Neural cell (in vitro differentiated cells): ENCODE measurements around the gene DACH1. TPM values are rescaled to one million over a fixed set of nuclear protein-coding genes. Genes with fewer than 3 reads are reported as not detected.

Experiments used
- H2AFZ ChIP-seq: fragments of 200-600, 300-800 bp; sonication (generic), shearing (Covaris generic); 2 replicates; pipeline ENCODE4 v1.6.0; 2014; ENCODE audit warnings: low read depth, mild to moderate bottlenecking, antibody characterized with exemption, low read length, moderate library complexity
- H3F3A ChIP-seq: fragments of 200-600 bp; shearing (Covaris generic); 2 replicates; pipeline ENCODE4 v1.6.1; 2016; ENCODE audit warnings: mild to moderate bottlenecking, moderate library complexity, mixed read lengths, antibody characterized with exemption, low read length; ENCODE audit not compliant: insufficient read depth, poor library complexity, severe bottlenecking
- H3K27ac ChIP-seq: fragments of 200-600, 300-800 bp; sonication (generic), shearing (Covaris generic); 2 replicates; pipeline ENCODE4 v1.5.1; 2014; ENCODE audit warnings: mild to moderate bottlenecking, low read length, moderate library complexity
- H3K27me3 ChIP-seq: fragments of 300-800, 200-600 bp; sonication (generic), shearing (Covaris generic); 2 replicates; pipeline ENCODE4 v1.6.0; 2014; ENCODE audit warnings: mild to moderate bottlenecking, low read depth, low read length, moderate library complexity; ENCODE audit not compliant: insufficient read depth
- H3K36me3 ChIP-seq: fragments of 300-800, 200-600 bp; sonication (generic), shearing (Covaris generic); 2 replicates; pipeline ENCODE4 v1.5.1; 2014; ENCODE audit warnings: mild to moderate bottlenecking, antibody characterized with exemption, low read length, moderate library complexity; ENCODE audit not compliant: insufficient read depth
- H3K4me2 ChIP-seq: fragments of 300-800, 200-600 bp; sonication (generic), shearing (Covaris generic); 2 replicates; pipeline ENCODE4 v1.6.0; 2014; ENCODE audit warnings: mild to moderate bottlenecking, low read length
- H3K4me3 ChIP-seq: fragments of 300-800, 200-600 bp; sonication (generic), shearing (Covaris generic); 2 replicates; pipeline ENCODE4 v1.5.1; 2014; ENCODE audit warnings: mild to moderate bottlenecking, low read length, moderate library complexity
- H3K79me2 ChIP-seq: fragments of 200-600 bp; shearing (Covaris generic); replicated peaks from 2 replicates; pipeline ENCODE4 v1.6.0; 2014; ENCODE audit warnings: mild to moderate bottlenecking, low read length, moderate library complexity; ENCODE audit not compliant: insufficient read depth
- H3K9ac ChIP-seq: fragments of 300-800, 200-600 bp; sonication (generic), shearing (Covaris generic); 2 replicates; pipeline ENCODE4 v1.6.1; 2016; ENCODE audit warnings: mild to moderate bottlenecking, low read length, mixed read lengths
- H3K9me2 ChIP-seq: fragments of 200-600 bp; shearing (Covaris generic); 2 replicates; pipeline ENCODE4 v1.6.1; 2016; ENCODE audit warnings: mild to moderate bottlenecking, low read length, mixed read lengths; ENCODE audit not compliant: insufficient read depth
- H3K9me3 ChIP-seq: fragments of 200-600, 300-800 bp; sonication (generic), shearing (Covaris generic); 2 replicates; pipeline ENCODE4 v1.6.1; 2016; ENCODE audit warnings: mild to moderate bottlenecking, mixed run types, low read length, moderate library complexity, mixed read lengths
- H4K20me1 ChIP-seq: fragments of 200-600 bp; shearing (Covaris generic); 2 replicates; pipeline ENCODE4 v1.6.1; 2016; ENCODE audit warnings: mild to moderate bottlenecking, mixed run types; ENCODE audit not compliant: insufficient read depth
- EP300 ChIP-seq: fragments of 450-650 bp; conservative IDR thresholded peaks from 2 replicates; pipeline ENCODE4 v1.6.1; 2014; ENCODE audit warnings: antibody characterized with exemption, mild to moderate bottlenecking, moderate library complexity; ENCODE audit not compliant: poor library complexity, severe bottlenecking
- EZH2 ChIP-seq: fragments of 200-600, 300-800 bp; shearing (Covaris generic), sonication (generic); IDR thresholded peaks from 2 replicates; pipeline ENCODE4 v1.6.1; 2014; ENCODE audit warnings: antibody characterized with exemption, low read length, borderline replicate concordance, mild to moderate bottlenecking; ENCODE audit not compliant: insufficient read depth, poor library complexity, severe bottlenecking
- MXI1 ChIP-seq: fragments of 450-650 bp; conservative IDR thresholded peaks from 2 replicates; pipeline ENCODE4 v1.6.1; 2014; ENCODE audit warnings: antibody characterized with exemption, mild to moderate bottlenecking; ENCODE audit not compliant: poor library complexity, severe bottlenecking
- POLR2AphosphoS5 ChIP-seq: IDR thresholded peaks from 2 replicates; pipeline ENCODE4 v1.6.1; 2012
- RAD21 ChIP-seq: fragments of 450-650 bp; conservative IDR thresholded peaks from 2 replicates; pipeline ENCODE4 v1.6.1; 2014; ENCODE audit warnings: antibody characterized with exemption, mild to moderate bottlenecking, moderate library complexity
- SMC3 ChIP-seq: fragments of 450-650 bp; conservative IDR thresholded peaks from 2 replicates; pipeline ENCODE4 v1.6.1; 2014; ENCODE audit warnings: antibody characterized with exemption, mild to moderate bottlenecking, moderate library complexity; ENCODE audit not compliant: poor library complexity
- TAF1 ChIP-seq: IDR thresholded peaks from 2 replicates; pipeline ENCODE4 v1.6.1; 2012; ENCODE audit warnings: low read depth
- polyA plus RNA-seq: library from polyadenylated mRNA; depleted of rRNA; stranded (reverse); fragments of >200 nt; gene quantifications from 2 replicates; pipeline ENCODE4 v1.2.3, GENCODE V29; 2014
- TF ChIP-seq, protein P1 (sequence below): IDR thresholded peaks from 2 replicates; pipeline ENCODE4 v1.6.1; 2012; ENCODE audit warnings: borderline replicate concordance
- TF ChIP-seq, protein P2 (sequence below): fragments of 450-650 bp; IDR thresholded peaks from 2 replicates; pipeline ENCODE4 v1.5.1; 2014; ENCODE audit warnings: antibody characterized with exemption, mild to moderate bottlenecking, moderate library complexity; ENCODE audit not compliant: poor library complexity, severe bottlenecking

The DACH1 gene
- polyA plus RNA-seq, 1 donor from 2014 or later: 20.0 TPM

DNA sequence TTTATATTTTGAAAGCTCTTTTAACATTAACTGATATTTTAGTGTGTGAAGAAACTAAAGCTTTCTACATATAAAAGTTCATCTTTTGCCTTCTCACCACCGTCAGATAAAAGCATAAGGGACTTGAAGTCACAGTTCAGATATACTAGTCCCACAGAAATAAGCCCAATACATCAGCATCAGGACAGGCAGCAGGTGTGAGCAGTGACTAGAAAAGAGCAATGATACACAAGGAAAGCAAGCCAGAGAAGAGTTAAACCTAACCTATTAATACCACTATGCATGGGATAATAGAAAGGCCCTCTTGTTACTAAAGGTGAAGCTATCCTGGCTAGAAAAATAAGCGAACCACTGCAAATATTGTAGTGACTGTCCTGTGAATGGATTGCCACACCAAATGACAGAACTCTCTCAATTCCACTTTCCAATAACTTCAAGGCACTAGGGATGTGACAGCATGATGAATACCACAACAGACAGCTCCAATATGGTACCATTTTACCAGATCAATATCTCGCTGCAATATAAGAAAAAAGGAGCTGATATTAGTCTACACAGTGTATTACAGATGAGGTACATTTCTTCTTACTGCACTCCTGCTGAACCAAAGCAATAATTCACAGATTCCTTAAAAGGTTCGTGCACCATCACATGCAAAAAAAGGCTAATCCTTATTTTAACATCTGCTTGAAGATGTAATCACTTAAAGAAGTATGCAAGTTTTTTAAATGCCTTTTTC is 114.1 kb downstream of the DACH1 start:
- no peak overlapping the region for H3K4me2 ChIP-seq
- TF ChIP-seq RAD21 (no peak), POLR2AphosphoS5 (no peak), MXI1 (no peak), EP300 (no peak), TAF1 (no peak), EZH2 (no peak), SMC3 (no peak)
- TF ChIP-seq, protein P1, sequence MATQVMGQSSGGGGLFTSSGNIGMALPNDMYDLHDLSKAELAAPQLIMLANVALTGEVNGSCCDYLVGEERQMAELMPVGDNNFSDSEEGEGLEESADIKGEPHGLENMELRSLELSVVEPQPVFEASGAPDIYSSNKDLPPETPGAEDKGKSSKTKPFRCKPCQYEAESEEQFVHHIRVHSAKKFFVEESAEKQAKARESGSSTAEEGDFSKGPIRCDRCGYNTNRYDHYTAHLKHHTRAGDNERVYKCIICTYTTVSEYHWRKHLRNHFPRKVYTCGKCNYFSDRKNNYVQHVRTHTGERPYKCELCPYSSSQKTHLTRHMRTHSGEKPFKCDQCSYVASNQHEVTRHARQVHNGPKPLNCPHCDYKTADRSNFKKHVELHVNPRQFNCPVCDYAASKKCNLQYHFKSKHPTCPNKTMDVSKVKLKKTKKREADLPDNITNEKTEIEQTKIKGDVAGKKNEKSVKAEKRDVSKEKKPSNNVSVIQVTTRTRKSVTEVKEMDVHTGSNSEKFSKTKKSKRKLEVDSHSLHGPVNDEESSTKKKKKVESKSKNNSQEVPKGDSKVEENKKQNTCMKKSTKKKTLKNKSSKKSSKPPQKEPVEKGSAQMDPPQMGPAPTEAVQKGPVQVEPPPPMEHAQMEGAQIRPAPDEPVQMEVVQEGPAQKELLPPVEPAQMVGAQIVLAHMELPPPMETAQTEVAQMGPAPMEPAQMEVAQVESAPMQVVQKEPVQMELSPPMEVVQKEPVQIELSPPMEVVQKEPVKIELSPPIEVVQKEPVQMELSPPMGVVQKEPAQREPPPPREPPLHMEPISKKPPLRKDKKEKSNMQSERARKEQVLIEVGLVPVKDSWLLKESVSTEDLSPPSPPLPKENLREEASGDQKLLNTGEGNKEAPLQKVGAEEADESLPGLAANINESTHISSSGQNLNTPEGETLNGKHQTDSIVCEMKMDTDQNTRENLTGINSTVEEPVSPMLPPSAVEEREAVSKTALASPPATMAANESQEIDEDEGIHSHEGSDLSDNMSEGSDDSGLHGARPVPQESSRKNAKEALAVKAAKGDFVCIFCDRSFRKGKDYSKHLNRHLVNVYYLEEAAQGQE: no peak
- TF ChIP-seq, protein P2, sequence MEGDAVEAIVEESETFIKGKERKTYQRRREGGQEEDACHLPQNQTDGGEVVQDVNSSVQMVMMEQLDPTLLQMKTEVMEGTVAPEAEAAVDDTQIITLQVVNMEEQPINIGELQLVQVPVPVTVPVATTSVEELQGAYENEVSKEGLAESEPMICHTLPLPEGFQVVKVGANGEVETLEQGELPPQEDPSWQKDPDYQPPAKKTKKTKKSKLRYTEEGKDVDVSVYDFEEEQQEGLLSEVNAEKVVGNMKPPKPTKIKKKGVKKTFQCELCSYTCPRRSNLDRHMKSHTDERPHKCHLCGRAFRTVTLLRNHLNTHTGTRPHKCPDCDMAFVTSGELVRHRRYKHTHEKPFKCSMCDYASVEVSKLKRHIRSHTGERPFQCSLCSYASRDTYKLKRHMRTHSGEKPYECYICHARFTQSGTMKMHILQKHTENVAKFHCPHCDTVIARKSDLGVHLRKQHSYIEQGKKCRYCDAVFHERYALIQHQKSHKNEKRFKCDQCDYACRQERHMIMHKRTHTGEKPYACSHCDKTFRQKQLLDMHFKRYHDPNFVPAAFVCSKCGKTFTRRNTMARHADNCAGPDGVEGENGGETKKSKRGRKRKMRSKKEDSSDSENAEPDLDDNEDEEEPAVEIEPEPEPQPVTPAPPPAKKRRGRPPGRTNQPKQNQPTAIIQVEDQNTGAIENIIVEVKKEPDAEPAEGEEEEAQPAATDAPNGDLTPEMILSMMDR: no peak
- no peaks in the 10 kb centered on the region for H3F3A ChIP-seq
- no peaks in the 10 kb centered on the region for H3K9me2 ChIP-seq
- peaks cover 4% of the 10 kb centered on the region for H3K27me3 ChIP-seq
- no peaks in the 10 kb centered on the region for H3K79me2 ChIP-seq
- no peak overlapping the region for H3K4me3 ChIP-seq
- no peak overlapping the region for H3K9ac ChIP-seq
- H3K36me3 ChIP-seq: no peaks in the 10 kb centered on the region
- no peak overlapping the region for H2AFZ ChIP-seq
- no peaks in the 10 kb centered on the region for H3K9me3 ChIP-seq
- no peak overlapping the region for H3K27ac ChIP-seq
- H4K20me1 ChIP-seq: no peaks in the 10 kb centered on the region

DNA sequence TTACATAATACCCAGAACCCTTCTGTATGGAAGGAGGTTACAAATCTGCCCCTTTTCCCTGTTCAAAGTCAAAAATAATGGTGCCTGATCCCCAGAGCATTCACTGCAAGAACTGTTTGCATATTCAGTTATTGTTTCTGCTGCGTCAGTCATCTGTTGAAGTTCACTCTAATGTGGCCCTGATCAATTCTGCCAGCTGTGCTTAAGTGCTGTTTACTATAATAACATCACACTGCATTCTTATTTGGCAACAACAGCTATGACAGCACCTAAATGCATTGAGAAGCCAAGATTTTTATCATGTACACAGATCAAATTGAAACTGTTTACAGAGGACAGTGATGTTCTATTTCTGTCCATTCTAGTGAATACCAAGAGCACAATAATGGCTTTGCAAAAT is 115.9 kb downstream of the DACH1 start:
- no peaks in the 10 kb centered on the region for H3K36me3 ChIP-seq
- H2AFZ ChIP-seq: no peak overlapping the region
- no peaks in the 10 kb centered on the region for H3K79me2 ChIP-seq
- peaks cover 4% of the 10 kb centered on the region for H3K27me3 ChIP-seq
- no peaks in the 10 kb centered on the region for H3K9me3 ChIP-seq
- TF ChIP-seq MXI1 (no peak), POLR2AphosphoS5 (peak; percentile 86), EP300 (peak; percentile 42), RAD21 (no peak), SMC3 (no peak)
- no peak overlapping the region for H3K4me3 ChIP-seq
- no peaks in the 10 kb centered on the region for H3F3A ChIP-seq
- no peak overlapping the region for H3K9ac ChIP-seq
- H3K9me2 ChIP-seq: no peaks in the 10 kb centered on the region
- no peak overlapping the region for H3K27ac ChIP-seq
- no peaks in the 10 kb centered on the region for H4K20me1 ChIP-seq
- no peak overlapping the region for H3K4me2 ChIP-seq
